Measurements from ENCODE around the gene COG2.

DNA sequence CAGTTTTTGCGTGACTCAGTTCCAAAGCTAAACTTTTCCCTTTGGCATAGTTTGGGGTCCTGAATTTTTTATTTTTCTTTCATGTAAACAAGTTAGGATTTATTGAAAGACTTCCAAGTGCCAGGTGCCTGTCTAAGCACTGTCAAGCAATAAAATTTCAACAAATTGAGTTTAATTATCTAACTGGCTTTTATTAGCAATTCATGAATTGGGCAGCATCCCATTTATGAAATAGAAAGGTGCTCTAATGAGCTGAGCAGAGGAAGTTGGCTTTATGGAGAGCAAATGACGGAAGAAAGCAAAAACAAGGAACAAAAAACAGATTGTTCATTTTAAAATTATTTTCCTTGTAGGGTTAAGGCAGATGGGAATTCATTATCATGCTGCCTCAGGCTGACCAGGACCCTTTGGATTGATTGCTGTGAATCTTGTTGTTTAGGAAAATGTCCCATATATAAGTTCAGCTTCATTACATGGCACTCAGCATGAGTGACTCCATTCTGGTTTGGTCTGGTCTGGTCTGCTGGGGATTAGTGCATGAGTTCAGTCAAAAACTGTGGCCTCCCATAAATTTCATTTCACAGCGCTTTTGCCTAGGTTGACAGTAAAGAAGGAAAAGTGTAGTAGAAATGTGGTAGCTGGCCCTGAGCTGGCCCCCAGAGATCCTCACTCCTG, 21.5 kb upstream of the COG2 start:
- TF ChIP-seq POLR2AphosphoS5 (IDR thresholded peaks at IDR 0.05; ENCODE audit: low read depth, low read length) = no peak
- no peak for TF ChIP-seq FOXP2 (optimal IDR thresholded peaks at IDR 0.05; ENCODE audit: borderline replicate concordance, extremely low read depth, extremely low read length, insufficient read depth)
